Measurements from ENCODE around the gene NUDT14.

NUDT14 gene

DNA sequence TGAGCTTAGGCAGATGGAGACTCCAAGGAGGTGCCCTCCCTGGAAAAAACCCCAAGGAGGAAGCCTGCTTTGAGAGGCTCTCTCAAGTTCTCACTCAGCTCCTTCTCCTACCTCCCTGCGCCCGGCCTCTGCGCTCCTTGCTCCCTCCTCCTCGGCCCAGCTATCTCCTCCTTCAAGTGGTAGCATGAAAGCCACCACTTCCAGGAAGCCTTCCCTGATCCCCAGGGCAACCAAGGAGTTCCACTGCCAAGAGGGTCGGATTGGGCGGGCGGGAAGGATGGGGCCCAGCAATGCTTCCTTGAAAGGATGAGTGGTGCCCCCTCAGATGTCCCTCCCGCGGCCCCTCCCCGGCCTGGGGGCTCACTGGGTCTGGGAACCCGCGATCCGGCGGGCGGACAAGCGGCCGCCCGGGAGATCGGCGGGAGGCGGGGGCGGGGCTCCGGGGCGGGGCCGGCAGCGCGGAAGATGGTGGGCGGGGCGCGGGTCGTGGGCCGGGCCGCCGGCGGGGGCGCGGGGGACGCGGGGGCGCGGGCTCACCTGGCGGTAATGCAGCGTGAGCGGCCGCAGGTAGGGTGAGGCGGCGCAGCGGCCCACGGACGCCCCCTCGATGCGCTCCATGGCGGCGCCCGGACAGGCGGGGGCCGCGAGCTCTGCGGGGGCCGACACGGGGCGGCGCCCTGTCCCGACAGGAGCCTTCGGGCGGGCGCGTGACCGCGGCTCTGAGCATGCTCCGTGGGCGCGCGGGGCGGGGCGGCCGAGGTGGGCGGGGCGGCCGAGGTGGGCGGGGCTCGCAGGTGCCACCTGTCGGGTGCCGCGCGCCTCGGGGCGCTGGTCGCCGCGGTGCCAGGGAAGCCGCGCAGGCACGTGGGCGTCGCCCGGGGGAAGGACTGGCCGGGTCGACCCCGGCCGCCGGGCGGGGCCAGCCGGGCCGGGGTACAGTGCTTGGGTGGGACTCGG, at the start of gene NUDT14:
Gene NUDT14 (minus strand): TSS at position 721 of the 957 bp plus-strand sequence. CDS start 103 bp downstream, at position 618.
- peak; percentile 85 for DNase-seq

GRCh38 chr14:105229099-105229655, 48.1 kb upstream of the NUDT14 start:
- no peak for DNase-seq

- no peak for DNase-seq
Observed at GRCh38 chr14:105228562-105228961, 47.5 kb upstream of the NUDT14 start.

DNA sequence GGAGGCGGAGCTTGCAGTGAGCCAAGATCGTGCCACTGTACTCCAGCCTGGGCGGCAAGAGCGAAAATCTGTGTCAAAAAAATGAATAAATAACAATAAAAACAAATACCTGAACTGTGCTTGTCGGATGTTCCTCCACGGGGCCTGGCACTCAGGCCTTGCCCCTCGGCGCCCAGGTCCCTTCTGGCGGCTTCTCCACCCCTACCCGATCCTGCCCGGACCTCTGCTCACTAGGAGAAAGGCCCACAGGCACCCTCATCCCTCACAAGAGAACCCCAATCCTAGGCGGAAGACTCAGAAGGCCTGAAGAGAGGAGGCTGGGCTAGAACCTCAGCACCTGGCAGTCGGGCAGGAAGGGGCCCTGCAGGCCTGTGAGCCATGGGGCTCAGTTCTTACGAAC, 46.2 kb upstream of the NUDT14 start:
- DNase-seq = no peak

DNA sequence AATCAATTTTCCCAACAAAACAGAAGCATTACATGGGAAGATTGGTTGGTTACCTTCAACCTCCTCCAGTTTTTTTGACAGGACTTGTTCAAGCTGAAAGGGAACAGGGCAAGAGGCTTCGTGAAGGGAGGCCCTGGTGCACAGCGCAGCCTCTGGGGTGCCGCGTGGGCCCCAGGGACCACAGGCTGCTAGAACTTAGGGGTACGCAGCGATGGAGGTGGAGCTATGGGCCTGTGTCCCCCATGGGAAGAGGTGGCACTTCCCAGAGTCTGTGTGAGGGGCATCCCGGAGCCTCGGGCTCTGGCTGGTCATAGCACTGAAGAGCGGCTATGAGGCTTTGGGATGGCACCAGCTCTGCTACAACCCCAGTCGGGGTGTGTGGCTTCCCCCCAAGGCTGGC, 45.1 kb upstream of the NUDT14 start:
- DNase-seq = no peak

- DNase-seq = no peak
Observed at GRCh38 chr14:105224845-105225570, 43.9 kb upstream of the NUDT14 start.

DNA sequence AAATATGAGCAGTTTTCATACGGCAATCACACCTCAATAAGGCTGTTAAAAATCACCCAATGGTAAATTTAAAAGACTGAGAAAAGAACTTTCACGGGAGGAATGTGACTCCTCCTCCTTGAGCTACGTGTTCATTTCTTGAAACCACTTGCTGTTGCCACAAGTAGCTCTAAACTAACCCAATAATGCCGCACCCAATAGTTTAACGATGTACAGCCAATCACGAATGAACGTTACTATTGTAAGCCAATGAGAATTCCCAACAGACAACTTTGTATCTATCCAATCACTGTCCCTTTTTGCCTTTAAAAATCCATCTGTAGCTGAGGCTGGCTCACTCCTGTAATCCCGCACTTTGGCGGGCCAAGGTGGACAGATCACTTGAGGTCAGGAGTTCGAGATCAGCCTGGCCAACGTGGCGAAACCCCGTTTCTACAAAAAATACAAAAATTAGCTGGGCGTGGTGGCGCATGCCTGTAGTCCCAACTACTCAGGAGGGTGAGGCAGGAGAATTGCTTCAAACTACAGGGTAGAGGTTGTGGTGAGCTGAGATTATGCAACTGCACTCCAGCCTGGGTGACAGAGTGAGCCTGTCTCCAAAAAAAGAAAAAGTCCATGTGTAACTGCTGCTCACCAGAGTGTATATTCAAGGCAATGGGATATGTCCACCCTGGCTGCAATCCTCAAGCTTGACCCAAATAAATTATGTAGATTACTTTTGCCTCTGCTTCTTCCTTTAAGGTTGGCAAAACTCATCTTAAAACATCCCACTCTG, 42.8 kb upstream of the NUDT14 start:
- DNase-seq = no peak

DNA sequence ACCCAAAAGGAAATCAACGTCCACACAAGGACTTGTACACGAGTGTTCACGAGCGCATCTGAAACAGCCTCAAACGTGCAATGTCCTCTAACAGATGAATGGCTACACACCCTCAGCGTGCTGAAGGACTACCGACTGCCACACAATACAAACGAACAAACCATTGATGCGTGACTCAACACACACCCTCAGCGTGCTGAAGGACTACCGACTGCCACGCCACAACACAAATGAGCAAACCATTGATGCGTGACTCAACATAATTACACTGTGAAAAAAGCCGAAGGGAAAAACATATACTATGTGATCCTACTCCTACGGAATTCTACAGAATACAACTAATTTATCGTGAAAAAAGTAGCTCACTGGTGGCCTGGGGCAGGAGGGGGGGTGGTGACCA, 42.1 kb upstream of the NUDT14 start:
- DNase-seq = no peak

DNA sequence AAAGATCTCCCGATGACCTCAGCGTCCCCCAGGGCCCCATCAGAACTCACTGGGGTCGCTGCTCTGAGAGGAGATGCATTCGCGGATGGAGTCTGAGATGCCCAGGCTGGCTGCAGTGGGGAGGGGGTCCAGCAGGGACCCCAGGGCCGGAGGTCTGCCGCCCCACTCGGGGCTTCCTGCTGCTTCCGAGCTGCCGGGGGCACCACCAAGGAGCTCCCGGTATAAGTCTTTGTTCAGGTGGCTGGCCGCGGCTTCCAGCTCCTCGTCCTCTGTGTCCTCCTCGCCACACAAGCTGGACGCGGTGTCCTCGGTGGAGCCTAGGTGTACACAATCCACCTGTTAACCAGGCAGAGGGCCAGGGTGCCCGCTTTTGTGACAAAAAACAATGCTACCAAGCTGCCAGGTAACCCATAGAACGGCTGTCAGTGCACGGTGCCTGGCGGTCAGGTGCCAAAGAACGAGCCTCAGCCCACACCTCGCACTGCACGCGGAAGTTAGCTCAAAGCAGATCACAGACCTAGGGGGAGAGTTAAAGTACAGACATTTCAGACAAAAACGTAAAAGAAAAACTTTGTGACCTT, 40.6 kb upstream of the NUDT14 start:
- no peak for DNase-seq

DNA sequence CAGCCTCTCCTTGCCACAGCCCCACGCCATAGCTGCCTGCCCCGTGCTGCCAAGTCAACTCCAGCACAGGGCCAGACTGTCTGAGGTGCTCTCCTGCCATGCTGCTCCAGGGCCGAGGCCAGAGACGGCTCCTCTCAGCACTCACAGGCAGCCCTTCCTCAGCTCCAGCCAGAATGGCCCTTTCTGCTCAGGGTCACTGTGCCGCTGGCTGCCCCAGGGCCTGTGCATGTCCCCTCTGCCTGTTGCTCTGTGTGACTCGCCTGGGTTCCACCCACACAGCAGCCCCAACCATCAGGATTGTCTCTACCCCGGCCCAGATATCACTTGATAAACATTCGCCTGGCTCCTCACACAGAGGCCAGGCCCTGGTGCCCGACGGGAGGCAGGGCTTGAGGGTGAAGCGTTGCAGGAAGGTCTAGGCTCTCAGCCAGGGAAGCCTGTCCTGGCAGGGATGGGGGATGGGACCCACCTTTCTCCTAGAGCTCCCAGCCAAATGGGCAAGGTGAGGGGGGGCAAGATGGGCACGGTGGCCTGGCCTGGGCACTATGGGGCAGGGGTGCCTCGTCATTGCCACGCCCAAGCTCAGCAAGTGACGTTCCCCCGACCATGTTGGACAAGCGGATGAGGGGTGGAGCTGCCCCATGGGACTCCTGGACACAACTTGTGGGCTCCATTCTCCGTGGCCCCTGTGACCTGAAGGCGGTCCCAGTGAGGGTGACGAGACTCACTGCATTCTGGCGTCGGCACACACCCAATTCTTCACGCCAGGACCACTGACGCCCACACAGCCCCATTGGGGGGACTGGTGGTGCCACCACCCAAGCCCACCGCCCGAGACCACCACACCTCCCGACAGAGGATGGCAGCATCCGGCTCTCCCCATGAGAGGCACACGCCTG, 39.8 kb upstream of the NUDT14 start:
- DNase-seq = no peak

DNA sequence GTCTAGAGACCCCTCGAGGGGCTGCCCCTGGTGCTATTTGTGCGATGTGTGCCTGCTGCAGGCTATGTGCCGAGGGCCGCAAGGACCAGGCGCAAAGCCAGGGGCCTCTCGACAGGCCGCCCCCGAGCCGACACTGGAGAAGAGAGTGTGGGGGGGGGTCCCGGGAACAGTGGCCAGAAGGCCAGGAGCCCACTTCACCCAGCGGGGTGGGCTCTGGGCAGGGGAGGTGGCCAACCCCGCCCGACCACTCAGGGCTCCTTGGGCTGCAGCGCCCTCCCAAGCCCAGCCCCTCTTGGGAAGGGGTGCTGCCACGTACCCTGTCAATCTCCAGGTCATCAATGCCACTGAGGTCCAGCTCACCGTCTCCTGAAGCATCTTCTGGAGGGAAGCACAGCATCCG, 38.6 kb upstream of the NUDT14 start:
- no peak for DNase-seq

DNA sequence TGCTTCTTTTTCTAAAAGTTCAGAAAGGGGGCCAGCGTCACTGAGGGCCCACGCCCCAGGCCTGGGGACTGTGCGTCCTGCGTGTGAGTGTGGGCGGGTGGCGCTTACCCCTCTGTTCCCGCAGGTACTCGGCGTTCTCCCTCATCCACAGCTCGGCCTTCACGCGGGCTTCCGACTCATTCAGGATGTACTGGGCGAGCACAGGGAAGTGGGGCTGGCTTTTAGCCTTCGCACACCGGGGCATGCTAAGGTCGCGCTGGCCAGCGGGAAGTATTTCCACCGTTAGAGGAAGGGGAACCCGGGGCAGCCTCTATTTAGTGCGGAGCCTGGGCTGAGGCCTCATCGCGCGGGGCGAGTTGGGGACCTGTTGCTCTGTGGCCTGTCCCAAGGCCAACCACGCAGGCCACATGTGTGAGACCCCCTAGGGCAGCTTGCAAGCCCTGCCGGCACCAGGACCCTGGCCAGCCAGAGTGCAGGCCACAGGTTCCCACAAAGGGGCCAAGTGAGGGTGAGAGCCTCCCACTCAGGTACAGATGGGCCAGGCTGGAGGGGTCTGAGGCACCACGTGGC, 38.0 kb upstream of the NUDT14 start:
- no peak for DNase-seq

DNA sequence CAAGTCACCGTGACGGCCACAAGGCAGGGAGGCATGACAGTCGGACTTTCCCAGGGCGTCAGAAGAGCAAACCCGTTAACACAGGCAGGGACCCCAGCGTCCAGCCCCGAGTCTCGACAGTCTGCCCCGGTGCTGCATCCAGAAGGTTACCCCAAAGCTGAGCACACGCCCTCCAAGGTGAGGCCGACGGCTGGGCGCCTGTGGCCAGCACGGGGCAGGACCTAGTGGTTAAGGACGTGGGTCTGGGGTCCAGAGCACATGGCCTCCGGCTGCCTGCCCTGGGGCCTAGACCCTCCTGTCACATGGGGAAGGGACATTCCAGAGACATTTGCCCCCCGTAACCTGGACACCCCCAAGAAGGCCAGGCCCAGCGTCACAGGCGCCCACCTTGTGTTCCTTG, 37.5 kb upstream of the NUDT14 start:
- no peak for DNase-seq

GRCh38 chr14:105217774-105218173, 36.7 kb upstream of the NUDT14 start:
- no peak for DNase-seq

DNA sequence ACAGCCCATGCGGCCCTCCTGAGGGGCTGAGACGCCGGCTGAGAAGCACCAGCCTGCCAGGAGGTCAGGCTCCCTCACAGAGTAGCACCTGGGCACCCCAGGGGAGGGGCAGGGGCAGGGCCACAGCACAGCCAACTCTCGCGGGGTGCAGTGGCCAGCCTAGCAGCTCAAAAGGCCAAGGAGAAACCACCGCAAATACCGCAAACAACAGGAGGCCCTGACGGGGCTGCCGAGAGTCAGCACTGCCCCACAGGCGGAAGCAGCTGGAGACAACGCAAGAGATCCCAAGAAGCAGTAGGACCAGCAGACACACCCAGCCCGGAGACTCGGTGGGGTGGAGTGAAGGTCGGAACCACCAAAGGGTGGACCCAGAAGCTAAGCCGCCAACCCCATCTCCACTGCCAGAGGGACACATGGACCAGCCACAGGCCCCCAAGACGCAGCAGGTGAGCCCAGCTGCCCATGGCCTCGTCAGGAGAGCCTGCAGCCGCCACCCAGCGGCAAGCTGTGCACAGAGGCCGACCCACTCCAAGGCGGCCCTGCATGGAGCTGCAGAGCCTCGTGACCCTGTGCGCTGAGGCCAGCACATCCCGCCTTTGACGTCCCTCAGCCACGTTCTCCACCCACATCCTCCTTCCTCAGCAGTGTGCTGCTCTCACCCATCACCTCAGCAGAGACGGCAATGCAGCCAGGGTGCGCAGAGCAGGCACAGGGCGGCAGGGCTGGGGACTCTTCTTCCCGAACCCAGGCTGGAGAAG, 35.6 kb upstream of the NUDT14 start:
- no peak for DNase-seq

GRCh38 chr14:105215602-105216001, 34.5 kb upstream of the NUDT14 start:
- DNase-seq = no peak

DNA sequence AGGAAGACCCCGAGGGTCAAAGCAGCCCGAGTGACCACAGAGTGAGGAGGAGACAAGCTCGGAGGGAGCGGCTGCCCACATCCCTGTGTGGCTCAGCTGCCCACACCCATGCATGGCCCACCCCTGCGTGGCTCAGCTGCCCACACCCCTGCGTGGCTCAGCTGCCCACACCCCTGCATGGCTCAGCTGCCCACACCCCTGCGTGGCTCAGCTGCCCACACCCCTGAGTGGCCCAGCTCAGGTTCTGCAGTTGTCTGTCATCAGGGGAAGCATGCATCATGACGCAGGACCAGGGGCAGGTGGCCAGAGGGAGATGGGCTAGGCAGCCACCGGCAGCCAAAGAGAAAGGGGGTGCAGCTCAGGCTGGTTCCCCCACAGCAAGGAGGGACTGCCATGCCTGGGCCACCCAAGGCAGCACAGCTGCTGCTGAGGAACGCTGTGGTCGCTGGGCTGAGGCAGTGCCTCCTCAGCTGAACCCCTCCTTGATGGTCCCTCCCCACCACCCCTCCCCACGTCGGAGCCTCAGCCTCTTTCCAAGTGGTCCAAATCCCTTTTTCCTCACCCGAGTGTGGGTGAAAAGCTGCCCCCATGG, 33.3 kb upstream of the NUDT14 start:
- DNase-seq = no peak

DNA sequence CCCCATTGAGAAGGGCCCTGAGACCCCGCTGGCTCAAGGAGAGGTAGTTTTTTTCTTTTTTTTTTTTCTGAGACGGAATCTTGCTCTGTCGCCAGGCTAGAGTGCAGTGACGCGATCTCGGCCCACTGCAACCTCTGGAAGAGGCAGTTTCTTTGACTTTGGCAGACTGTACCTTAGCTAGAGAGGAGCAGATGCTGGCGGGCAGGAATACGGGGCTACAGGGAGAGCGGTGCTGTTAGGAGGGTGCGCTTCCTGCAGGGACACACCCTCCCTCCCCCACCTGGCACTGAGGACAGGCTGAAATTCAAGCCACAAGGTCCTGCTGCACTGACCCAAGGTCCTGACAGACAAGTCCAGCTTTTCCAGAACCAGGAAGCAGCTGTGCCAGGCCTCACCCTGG, 32.2 kb upstream of the NUDT14 start:
- no peak for DNase-seq

DNA sequence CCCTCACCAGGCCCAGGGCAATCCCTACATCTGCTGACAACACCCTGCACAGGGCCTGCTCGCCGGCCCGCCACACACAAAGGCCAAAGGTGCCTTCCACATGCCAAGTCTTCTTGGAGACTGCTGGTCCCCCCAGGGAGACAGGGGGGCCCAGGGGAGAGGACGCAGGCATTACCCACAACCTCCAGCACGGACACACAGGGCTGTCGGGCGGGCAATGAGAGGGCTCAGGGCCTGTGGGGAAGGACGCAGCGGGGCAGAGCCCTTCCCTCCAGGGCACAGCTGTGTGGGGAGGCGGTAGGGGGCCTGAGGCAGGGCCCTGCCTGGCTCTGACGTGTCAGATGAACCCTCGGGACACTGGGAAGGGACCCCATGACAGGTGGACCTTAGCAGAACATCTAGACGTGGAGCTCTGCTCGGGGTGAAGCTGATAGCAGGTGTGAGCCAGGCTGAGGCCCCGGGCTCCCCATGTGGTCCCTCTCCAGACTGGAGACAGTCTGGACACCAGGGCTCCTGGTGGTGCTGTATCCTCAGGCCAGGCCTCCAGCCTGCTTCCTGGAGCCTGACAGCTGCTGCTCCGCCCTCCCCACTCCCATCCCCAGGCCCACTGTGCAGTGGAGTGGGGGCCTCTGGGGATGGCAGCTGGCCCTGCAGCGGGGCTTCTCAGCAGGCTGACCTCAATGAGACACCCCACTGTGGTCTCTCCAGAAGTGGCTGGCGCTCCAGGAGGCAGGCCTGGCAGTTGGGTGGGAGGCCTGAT, 31.6 kb upstream of the NUDT14 start:
- DNase-seq = no peak

All from islet precursor cell (in vitro differentiated cells).